A673 (cell line): ENCODE measurements around the gene WDR20. TPM values are rescaled to one million over a fixed set of nuclear protein-coding genes. Genes with fewer than 3 reads are reported as not detected.

ENCODE experiments used
- BruUV-seq: library from RNA; stranded (reverse); fragments of 400-500 nt; replicated peaks from 2 replicates; lab custom pipeline; 2021; lab: Mats Ljungman, UMichigan
- CTCF ChIA-PET: fragments of 300-600 bp; sonication (Branson Sonifier 250); formaldehyde crosslinking; loops from one replicate; lab custom pipeline; 2022; ENCODE audit warnings: antibody characterized with exemption; lab: Charles Lee
- POLR2A ChIA-PET: fragments of 300-600 bp; sonication (Branson Sonifier 250); formaldehyde crosslinking; loops from one replicate; lab custom pipeline; 2022; ENCODE audit warnings: antibody characterized with exemption; ENCODE audit not compliant: low non-redundant PET; lab: Charles Lee
- DNase-seq: peaks from one replicate; pipeline ENCODE4 v3.0.0-alpha.2; 2015; ENCODE audit warnings: low spot score
- H3K27ac ChIP-seq: fragments of 200-600 bp; sonication (generic); 2 replicates; pipeline ENCODE4 v1.5.1; 2016; ENCODE audit warnings: mixed run types, low read depth, mild to moderate bottlenecking, mixed read lengths, antibody characterized with exemption, low read length; ENCODE audit not compliant: poor library complexity, severe bottlenecking
- H3K27me3 ChIP-seq: fragments of 200-600 bp; sonication (generic); replicated peaks from 2 replicates; pipeline ENCODE4 v1.6.1; 2017; ENCODE audit warnings: mixed run types, low read depth, mild to moderate bottlenecking, mixed read lengths, antibody characterized with exemption, low read length; ENCODE audit not compliant: insufficient read depth, poor library complexity
- H3K36me3 ChIP-seq: fragments of 200-600 bp; sonication (generic); 2 replicates; pipeline ENCODE4 v1.6.1; 2016; ENCODE audit warnings: mixed run types, mild to moderate bottlenecking, mixed read lengths, antibody characterized with exemption, low read length; ENCODE audit not compliant: insufficient read depth, poor library complexity, severe bottlenecking
- H3K4me1 ChIP-seq: fragments of 200-600 bp; sonication (generic); 2 replicates; pipeline ENCODE4 v1.6.1; 2017; ENCODE audit warnings: mixed run types, mild to moderate bottlenecking, mixed read lengths, antibody characterized with exemption, low read length; ENCODE audit not compliant: insufficient read depth, poor library complexity, severe bottlenecking
- H3K4me3 ChIP-seq: fragments of 200-600 bp; sonication (generic); 2 replicates; pipeline ENCODE4 v1.5.1; 2016; ENCODE audit warnings: low read depth, mixed run types, mild to moderate bottlenecking, mixed read lengths, low read length; ENCODE audit not compliant: poor library complexity, severe bottlenecking
- H3K9me3 ChIP-seq: fragments of 200-600 bp; sonication (generic); 2 replicates; pipeline ENCODE4 v1.6.1; 2016; ENCODE audit warnings: mixed run types, low read depth, mild to moderate bottlenecking, mixed read lengths, antibody characterized with exemption, low read length; ENCODE audit not compliant: poor library complexity, severe bottlenecking
- EZH2 ChIP-seq: fragments of 200-600 bp; sonication (generic); IDR thresholded peaks from 2 replicates; pipeline ENCODE4 v1.6.1; 2017; ENCODE audit warnings: borderline replicate concordance, low read depth, mild to moderate bottlenecking, mixed read lengths, antibody characterized with exemption, low read length; ENCODE audit not compliant: poor library complexity, severe bottlenecking
- intact Hi-C: fragments of 100-400 bp; cut with micrococcal nuclease; formaldehyde crosslinking; loops from one replicate; pipeline ENCODE4 v1.10.0; 2022; ENCODE audit not compliant: unreplicated experiment
- total RNA-seq: library from RNA; stranded (reverse); gene quantifications from 2 replicates; pipeline ENCODE4 v1.2.3, GENCODE V29; 2021
- TF ChIP-seq, protein P1 (sequence below): fragments of 300-800, 200-600 bp; sonication (generic); conservative IDR thresholded peaks from 2 replicates; pipeline ENCODE4 v1.5.1; 2017; ENCODE audit warnings: low read depth, mild to moderate bottlenecking, antibody characterized with exemption, low read length, moderate library complexity, mixed read lengths

Gene WDR20
- total RNA-seq, 1 experiment from 2014 or later: 28.3 TPM

DNA sequence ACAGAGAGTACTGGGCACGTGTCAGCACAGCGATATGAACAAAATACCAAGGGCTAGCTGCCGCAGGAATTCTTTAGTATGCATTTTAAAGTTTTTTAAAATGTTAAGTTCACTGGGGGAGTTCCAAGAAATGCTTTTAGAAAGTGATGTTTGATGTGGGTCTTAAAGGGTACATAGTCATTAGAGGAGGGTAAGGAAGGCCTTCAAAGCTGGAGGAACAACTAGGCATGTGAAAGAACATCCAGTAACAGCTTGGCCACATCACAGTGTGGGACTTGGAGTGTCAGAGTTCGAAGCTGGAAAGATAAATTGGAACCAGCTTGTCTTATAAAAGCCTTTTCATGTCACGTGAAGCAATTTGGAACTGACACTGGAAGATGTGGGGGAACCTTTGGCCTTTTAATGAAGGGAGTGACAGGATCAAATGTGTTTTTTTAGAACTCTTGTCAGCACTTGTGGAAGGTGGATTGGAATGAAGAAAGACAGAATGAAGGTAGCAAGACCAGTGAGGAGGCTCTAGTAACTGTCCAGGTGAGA is 57.7 kb downstream of the WDR20 start:
- intact Hi-C loops: no loop called here
- TF ChIP-seq EZH2: no peak
- TF ChIP-seq, protein P1, sequence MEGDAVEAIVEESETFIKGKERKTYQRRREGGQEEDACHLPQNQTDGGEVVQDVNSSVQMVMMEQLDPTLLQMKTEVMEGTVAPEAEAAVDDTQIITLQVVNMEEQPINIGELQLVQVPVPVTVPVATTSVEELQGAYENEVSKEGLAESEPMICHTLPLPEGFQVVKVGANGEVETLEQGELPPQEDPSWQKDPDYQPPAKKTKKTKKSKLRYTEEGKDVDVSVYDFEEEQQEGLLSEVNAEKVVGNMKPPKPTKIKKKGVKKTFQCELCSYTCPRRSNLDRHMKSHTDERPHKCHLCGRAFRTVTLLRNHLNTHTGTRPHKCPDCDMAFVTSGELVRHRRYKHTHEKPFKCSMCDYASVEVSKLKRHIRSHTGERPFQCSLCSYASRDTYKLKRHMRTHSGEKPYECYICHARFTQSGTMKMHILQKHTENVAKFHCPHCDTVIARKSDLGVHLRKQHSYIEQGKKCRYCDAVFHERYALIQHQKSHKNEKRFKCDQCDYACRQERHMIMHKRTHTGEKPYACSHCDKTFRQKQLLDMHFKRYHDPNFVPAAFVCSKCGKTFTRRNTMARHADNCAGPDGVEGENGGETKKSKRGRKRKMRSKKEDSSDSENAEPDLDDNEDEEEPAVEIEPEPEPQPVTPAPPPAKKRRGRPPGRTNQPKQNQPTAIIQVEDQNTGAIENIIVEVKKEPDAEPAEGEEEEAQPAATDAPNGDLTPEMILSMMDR: no peak
- DNase-seq: no peak
- POLR2A ChIA-PET: no interaction called here
- H3K27me3 ChIP-seq: no peaks in the 10 kb centered on the region
- H3K4me1 ChIP-seq: peaks cover 11% of the 10 kb centered on the region
- H3K4me3 ChIP-seq: no peak overlapping the region
- H3K27ac ChIP-seq: no peak overlapping the region
- CTCF ChIA-PET: no interaction called here
- no peaks in the 10 kb centered on the region for H3K9me3 ChIP-seq
- peaks cover 8% of the 10 kb centered on the region for H3K36me3 ChIP-seq
- no TSS peak for BruUV-seq

DNA sequence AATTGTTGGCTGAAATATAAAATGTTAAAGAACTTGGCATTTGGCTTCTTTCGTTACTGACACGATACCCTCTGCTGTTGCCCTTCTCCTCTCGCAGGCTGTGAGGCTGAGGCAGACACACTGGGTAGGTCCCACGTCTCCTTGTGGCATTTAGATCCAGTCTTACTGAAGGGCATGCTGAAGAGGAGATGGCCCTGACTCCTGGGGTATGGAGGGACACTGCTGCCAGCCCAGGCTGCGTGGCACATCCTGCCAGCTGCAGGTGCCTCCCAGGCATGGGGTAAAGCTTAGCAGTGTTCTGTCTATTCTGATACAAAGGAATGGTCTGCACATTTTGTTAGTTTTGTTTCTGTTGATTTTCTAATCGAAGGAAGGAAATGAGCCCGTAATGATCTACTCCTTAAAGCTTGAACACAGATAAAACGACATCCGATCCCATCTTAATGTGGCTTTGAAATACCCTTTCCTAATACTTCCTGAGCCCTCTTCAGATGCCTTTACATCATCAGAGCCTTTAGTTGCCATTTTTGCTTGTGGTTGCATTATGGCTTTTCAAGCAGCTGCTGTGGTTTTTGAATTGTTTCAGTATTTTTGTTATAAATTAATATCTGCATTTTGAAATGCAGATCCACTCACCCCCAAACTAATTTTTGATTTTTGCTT is 61.1 kb downstream of the WDR20 start:
- no peaks in the 10 kb centered on the region for H3K27me3 ChIP-seq
- no peaks in the 10 kb centered on the region for H3K9me3 ChIP-seq
- TF ChIP-seq, protein P1: no peak
- TF ChIP-seq EZH2: no peak
- no TSS peak for BruUV-seq
- peaks cover 11% of the 10 kb centered on the region for H3K4me1 ChIP-seq
- peak overlapping the region; percentile 70 for H3K27ac ChIP-seq
- intact Hi-C loops: no loop called here
- DNase-seq: peak; percentile 45
- CTCF ChIA-PET: no interaction called here
- POLR2A ChIA-PET: no interaction called here
- peaks cover 9% of the 10 kb centered on the region for H3K36me3 ChIP-seq
- no peak overlapping the region for H3K4me3 ChIP-seq

GRCh38 chr14:102201353-102201738 is 61.6 kb downstream of the WDR20 start:
- intact Hi-C loops: no loop called here
- BruUV-seq: no TSS peak
- Histone ChIP-seq H3K36me3 (peaks cover 9% of the 10 kb centered on the region), H3K4me1 (peaks cover 11% of the 10 kb centered on the region), H3K4me3 (no peak overlapping the region), H3K9me3 (no peaks in the 10 kb centered on the region), H3K27ac (peak overlapping the region; percentile 70), H3K27me3 (no peaks in the 10 kb centered on the region)
- TF ChIP-seq, protein P1: no peak
- TF ChIP-seq EZH2: no peak
- CTCF ChIA-PET: no interaction called here
- no peak for DNase-seq
- POLR2A ChIA-PET: no interaction called here
